CD14-positive monocyte (primary cell): ENCODE results near the gene OR56A1. TPM values are rescaled to one million over a fixed set of nuclear protein-coding genes. Genes with fewer than 3 reads are reported as not detected.

Experiments used
- DNase-seq, 3 donors: peaks; one replicate each; pipeline ENCODE4 v3.0.0-alpha.2; 2011 to 2022
- H2AFZ ChIP-seq: 2 replicates; pipeline ENCODE4 v1.6.0; 2012; ENCODE audit warnings: mild to moderate bottlenecking, low read depth, low read length, inconsistent platforms; ENCODE audit not compliant: insufficient read depth, poor library complexity, severe bottlenecking
- H3K27ac ChIP-seq, 2 donors: 1 replicate in 1 of 2; 2 replicates in 1 of 2; pipeline ENCODE4 v1.5.1; 2012 to 2013; ENCODE audit warnings: low read length in 2 of 2, control low read depth in 1 of 2, inconsistent platforms in 1 of 2, low read depth in 1 of 2, mild to moderate bottlenecking in 1 of 2
- H3K27me3 ChIP-seq, 2 donors: one replicate each; pipeline versions ENCODE4 v1.6.0 to v1.6.1; 2011 to 2013; ENCODE audit warnings: low read length in 2 of 2; ENCODE audit not compliant: control insufficient read depth in 2 of 2, insufficient read depth in 2 of 2
- H3K36me3 ChIP-seq, 2 donors: replicated peaks in 1 of 2; 1 replicate in 1 of 2; 2 replicates in 1 of 2; pipeline versions ENCODE4 v1.5.1 to v1.6.1; 2012 to 2013; ENCODE audit warnings: low read length in 2 of 2, control low read depth in 1 of 2, inconsistent platforms in 1 of 2, mild to moderate bottlenecking in 1 of 2; ENCODE audit not compliant: insufficient read depth in 2 of 2, control insufficient read depth in 1 of 2
- H3K4me1 ChIP-seq, 2 donors: 1 replicate in 1 of 2; 2 replicates in 1 of 2; pipeline versions ENCODE4 v1.5.1 to v1.6.1; 2012 to 2013; ENCODE audit warnings: low read length in 2 of 2, control low read depth in 1 of 2, inconsistent platforms in 1 of 2, mild to moderate bottlenecking in 1 of 2, moderate library complexity in 1 of 2; ENCODE audit not compliant: insufficient read depth in 2 of 2, control insufficient read depth in 1 of 2
- H3K4me2 ChIP-seq: replicated peaks from 2 replicates; pipeline ENCODE3; 2012; ENCODE audit warnings: low read length, moderate library complexity, mild to moderate bottlenecking; ENCODE audit not compliant: poor library complexity, severe bottlenecking; ENCODE audit errors: extremely low read depth
- H3K4me3 ChIP-seq, 3 experiments: fragments of 200-600 bp in 1 of 3; sonication (generic) in 1 of 3; replicated peaks in 1 of 3; 1 replicate in 2 of 3; 2 replicates in 1 of 3; pipeline ENCODE4 v1.5.1; 2011 to 2013; ENCODE audit warnings: low read length in 3 of 3, mild to moderate bottlenecking in 3 of 3, control low read depth in 2 of 3, low read depth in 2 of 3, inconsistent platforms in 1 of 3, moderate library complexity in 1 of 3
- H3K79me2 ChIP-seq: 2 replicates; pipeline ENCODE4 v1.6.0; 2012; ENCODE audit warnings: mild to moderate bottlenecking, control low read depth, inconsistent platforms, low read length, moderate library complexity; ENCODE audit not compliant: insufficient read depth
- H3K9ac ChIP-seq: 2 replicates; pipeline ENCODE4 v1.6.0; 2017; ENCODE audit warnings: low read length, mild to moderate bottlenecking; ENCODE audit not compliant: insufficient read depth, poor library complexity, severe bottlenecking
- H3K9me3 ChIP-seq, 2 donors: replicated peaks in 1 of 2; 1 replicate in 1 of 2; 2 replicates in 1 of 2; pipeline versions ENCODE4 v1.5.1 to v1.6.1; 2012 to 2013; ENCODE audit warnings: low read length in 2 of 2, control low read depth in 1 of 2; ENCODE audit not compliant: control insufficient read depth in 1 of 2, insufficient read depth in 1 of 2
- H4K20me1 ChIP-seq: 2 replicates; pipeline ENCODE4 v1.6.0; 2012; ENCODE audit warnings: mild to moderate bottlenecking, low read length, control low read depth, moderate library complexity; ENCODE audit not compliant: insufficient read depth
- H3K27ac Mint-ChIP-seq, 7 donors: one replicate each; pipeline ENCODE4 v1.8.0; 2020; ENCODE audit warnings: mild to moderate bottlenecking in 7 of 7, mixed read lengths in 7 of 7, moderate library complexity in 6 of 7, inconsistent platforms in 2 of 7
- H3K27me3 Mint-ChIP-seq, 3 donors: one replicate each; pipeline ENCODE4 v1.8.0; 2021 to 2022; ENCODE audit warnings: low read depth in 3 of 3, mild to moderate bottlenecking in 3 of 3, mixed read lengths in 3 of 3, moderate library complexity in 3 of 3, inconsistent platforms in 1 of 3
- H3K36me3 Mint-ChIP-seq, 2 donors: one replicate each; pipeline ENCODE4 v1.8.0; 2020; ENCODE audit warnings: mixed read lengths in 2 of 2, inconsistent platforms in 1 of 2, mild to moderate bottlenecking in 1 of 2
- H3K4me1 Mint-ChIP-seq: one replicate; pipeline ENCODE4 v1.8.0; 2020; ENCODE audit warnings: mild to moderate bottlenecking, mixed read lengths
- H3K4me3 Mint-ChIP-seq, 2 donors: one replicate each; pipeline ENCODE4 v1.8.0; 2020; ENCODE audit warnings: mild to moderate bottlenecking in 2 of 2, mixed read lengths in 2 of 2, moderate library complexity in 1 of 2
- H3K9me3 Mint-ChIP-seq, 7 donors: one replicate each; pipeline ENCODE4 v1.8.0; 2020 to 2022; ENCODE audit warnings: mixed read lengths in 7 of 7, mild to moderate bottlenecking in 6 of 7, moderate library complexity in 6 of 7, inconsistent platforms in 2 of 7
- whole genome bisulfite sequencing: methylation state at CpG from one replicate; pipeline ENCODE4 v1.1.5; 2013; ENCODE audit warnings: missing lambda C conversion rate; ENCODE audit not compliant: insufficient coverage; 5-methylcytosine and 5-hydroxymethylcytosine counted together
- intact Hi-C, 2 donors: fragments of 100-400 bp; cut with micrococcal nuclease; formaldehyde crosslinking; loops; one replicate each; pipeline versions ENCODE4 v1.15.0 to v1.15.1; 2023
- polyA plus RNA-seq, 3 donors: library from polyadenylated mRNA; depleted of rRNA in 1 of 3; unstranded in 2 of 3; stranded (reverse) in 1 of 3; fragments of 300-500 nt in 2 of 3; fragments of >200 nt in 1 of 3; fragmentation: Illumina TruSeq in 2 of 3; gene quantifications; 1 replicate in 2 of 3; 2 replicates in 1 of 3; pipeline ENCODE4 v1.2.3, GENCODE V29; 2012 to 2021
- TF ChIP-seq, protein P1 (sequence below): fragments of 200-600 bp; IDR thresholded peaks from one replicate; pipeline ENCODE4 v1.8.0; 2022; ENCODE audit warnings: antibody characterized with exemption, mild to moderate bottlenecking

Gene OR56A1
- polyA plus RNA-seq, 3 donors, result 0.01 TPM; not detected in 2

- 100% methylated on average over 1 of the region's 4 CpGs for WGBS
- intact Hi-C loops, result no loop called here
- Histone ChIP-seq H3K9ac (no peak overlapping the region), H3K36me3 (no peaks in the 10 kb centered on the region), H3K27ac (no peak overlapping the region), H4K20me1 (no peaks in the 10 kb centered on the region), H3K79me2 (no peaks in the 10 kb centered on the region), H3K27me3 (peaks cover 12 to 17% of the 10 kb centered on the region in 2 donors), H3K4me1 (no peaks in the 10 kb centered on the region), H3K4me3 (no peak overlapping the region), H3K4me2 (no peak overlapping the region), H2AFZ (no peak overlapping the region), H3K9me3 (no peaks in the 10 kb centered on the region)
- Mint-ChIP-seq H3K27me3 (peaks cover 7 to 20% (median 11%) of the 10 kb centered on the region in 3 donors), H3K9me3 (peaks cover 0 to 3% (median 0%) of the 10 kb centered on the region in 7 donors), H3K4me1 (no peaks in the 10 kb centered on the region), H3K36me3 (no peaks in the 10 kb centered on the region), H3K27ac (no peak overlapping the region), H3K4me3 (no peak overlapping the region)
- DNase-seq, result no peak
- TF ChIP-seq, protein P1, sequence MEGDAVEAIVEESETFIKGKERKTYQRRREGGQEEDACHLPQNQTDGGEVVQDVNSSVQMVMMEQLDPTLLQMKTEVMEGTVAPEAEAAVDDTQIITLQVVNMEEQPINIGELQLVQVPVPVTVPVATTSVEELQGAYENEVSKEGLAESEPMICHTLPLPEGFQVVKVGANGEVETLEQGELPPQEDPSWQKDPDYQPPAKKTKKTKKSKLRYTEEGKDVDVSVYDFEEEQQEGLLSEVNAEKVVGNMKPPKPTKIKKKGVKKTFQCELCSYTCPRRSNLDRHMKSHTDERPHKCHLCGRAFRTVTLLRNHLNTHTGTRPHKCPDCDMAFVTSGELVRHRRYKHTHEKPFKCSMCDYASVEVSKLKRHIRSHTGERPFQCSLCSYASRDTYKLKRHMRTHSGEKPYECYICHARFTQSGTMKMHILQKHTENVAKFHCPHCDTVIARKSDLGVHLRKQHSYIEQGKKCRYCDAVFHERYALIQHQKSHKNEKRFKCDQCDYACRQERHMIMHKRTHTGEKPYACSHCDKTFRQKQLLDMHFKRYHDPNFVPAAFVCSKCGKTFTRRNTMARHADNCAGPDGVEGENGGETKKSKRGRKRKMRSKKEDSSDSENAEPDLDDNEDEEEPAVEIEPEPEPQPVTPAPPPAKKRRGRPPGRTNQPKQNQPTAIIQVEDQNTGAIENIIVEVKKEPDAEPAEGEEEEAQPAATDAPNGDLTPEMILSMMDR, result no peak
These were observed 41.4 kb downstream of the OR56A1 start for GRCh38 chr11:5989203-5989602.

DNA sequence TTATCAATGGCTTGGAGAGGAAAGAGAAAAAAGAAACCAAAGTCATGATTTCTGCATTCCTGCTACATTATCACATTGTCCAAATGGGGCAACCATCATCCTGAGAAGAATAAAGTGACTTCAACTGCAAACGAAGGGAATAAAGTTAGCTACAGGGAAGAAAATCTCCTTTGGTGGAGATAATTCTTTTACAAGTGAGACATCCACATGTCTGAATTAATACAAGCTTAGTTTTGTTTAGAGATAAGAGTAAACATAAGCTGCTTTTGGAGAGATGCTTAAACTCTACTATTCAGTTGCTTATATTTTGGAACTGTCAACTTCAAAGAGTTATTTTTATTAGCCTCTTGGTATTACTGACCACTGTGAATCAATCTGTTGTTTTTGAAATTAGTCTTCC, 43.7 kb downstream of the OR56A1 start, which contains the start of gene OR52L1:
Gene OR52L1, minus strand, starts transcription at position 101 of the 400 bp plus-strand sequence. Its CDS starts 55 bp downstream, at position 46.
- peaks cover 0 to 6% of the 10 kb centered on the region in 2 donors for H3K9me3 ChIP-seq
- no CpG with 5 or more reads among the region's 1 CpG for WGBS
- H3K36me3 ChIP-seq, result no peaks in the 10 kb centered on the region
- TF ChIP-seq, protein P1, result no peak
- intact Hi-C loops, result no loop called here
- H2AFZ ChIP-seq, result no peak within 1 kb of the TSS
- peaks cover 12 to 17% of the 10 kb centered on the region in 2 donors for H3K27me3 ChIP-seq
- no peaks in the 10 kb centered on the region for H3K79me2 ChIP-seq
- Mint-ChIP-seq H3K27me3 (peaks cover 6 to 21% (median 14%) of the 10 kb centered on the region in 3 donors), H3K27ac (no peak within 1 kb of the TSS), H3K4me1 (no peaks in the 10 kb centered on the region), H3K4me3 (peak within 1 kb of the TSS in 1 of 2 donors; percentile 6), H3K9me3 (peaks cover under 1 to 6% (median 4%) of the 10 kb centered on the region in 7 donors), H3K36me3 (no peaks in the 10 kb centered on the region)
- H3K9ac ChIP-seq, result no peak within 1 kb of the TSS
- H3K27ac ChIP-seq, result no peak within 1 kb of the TSS
- no peaks in the 10 kb centered on the region for H3K4me1 ChIP-seq
- H3K4me3 ChIP-seq, result no peak within 1 kb of the TSS
- no peak within 1 kb of the TSS for H3K4me2 ChIP-seq
- no peaks in the 10 kb centered on the region for H4K20me1 ChIP-seq
- DNase-seq, result no peak
